ENCODE data around the gene IL3. TPM values are rescaled to one million over a fixed set of nuclear protein-coding genes. Genes with fewer than 3 reads are reported as not detected.

IL3 gene
- total and polyA plus RNA-seq, 9 of the 15 experiments (the other 6 are each of a cell fraction or from before 2014, with no cell fraction given): not detected

- FAIRE-seq (no peak), DNase-seq (ENCODE audit: extremely low read depth in 1 of 4, low spot score in 3 of 4) (no peak), ATAC-seq (no peak)
- H3K4me2 ChIP-seq (ENCODE audit: insufficient read depth, low read length): no peak overlapping the region
- no peaks in the 10 kb centered on the region for H4K20me1 ChIP-seq (replicated peaks; ENCODE audit: control insufficient read depth, insufficient read depth, low read length)
- in situ Hi-C loops (cut with MboI) (loop anchor here (5.0 to 25.0 kb wide), 4 partner anchors 109 to 429 kb away; no protein-coding TSS in a partner anchor), intact Hi-C loops (cut with micrococcal nuclease) (loop anchor here (5.0 to 10.0 kb wide), 2 partner anchors 169 to 317 kb away; no protein-coding TSS in a partner anchor)
- H3K9me1 ChIP-seq (ENCODE audit: control insufficient read depth, insufficient read depth, low read length): no peaks in the 10 kb centered on the region
- no peak overlapping the region for H3K27ac ChIP-seq (ENCODE audit: extremely low read depth, low read depth, low read length)
- ChIA-PET POLR2A (interaction anchor here (0.6 kb wide), 1 partner anchor 197 kb away, joined by 4 read pairs; no protein-coding TSS in a partner anchor), CTCF (ENCODE audit: low intra/inter-chr PET ratio) (no interaction called here)
- WGBS (ENCODE audit: insufficient coverage, low coverage, missing lambda C conversion rate): 79% methylated on average over 10 of the region's 13 CpGs
- H3K27me3 ChIP-seq (ENCODE audit: control insufficient read depth in 2 of 2, insufficient read depth in 2 of 2, low read length in 2 of 2): no peaks in the 10 kb centered on the region
- H3K9me3 ChIP-seq (replicated peaks; ENCODE audit: control insufficient read depth, insufficient read depth, low read depth, low read length): no peaks in the 10 kb centered on the region
- no peak overlapping the region for H2AFZ ChIP-seq (ENCODE audit: low read depth, low read length)
- peaks cover 27 to 45% of the 10 kb centered on the region in 2 experiments for H3K4me1 ChIP-seq (replicated peaks in 1 of 2; ENCODE audit: control insufficient read depth in 2 of 2, insufficient read depth in 2 of 2, low read length in 2 of 2)
- H3K9ac ChIP-seq (ENCODE audit: insufficient read depth in 1 of 2, low read depth in 2 of 2, low read length in 2 of 2): 0 out of 4 replicates have a peak overlapping the region, but pooled peaks of 1 of the 2 experiments have one; percentile 37
- no TSS peak for BruUV-seq (replicated peaks)
- TF ChIP-seq BHLHE40 (IDR thresholded peaks at IDR 0.05; ENCODE audit: low read length) (no peak), NCOA2 (IDR thresholded peaks at IDR 0.05; ENCODE audit: partially characterized antibody in 2 of 2) (no peak), DDX20 (tag; IDR thresholded peaks at IDR 0.05; ENCODE audit: low read depth) (no peak), NONO (IDR thresholded peaks at IDR 0.05; ENCODE audit: low read depth in 2 of 2, low read length in 1 of 2) (no peak)
- no peaks in the 10 kb centered on the region for H3K79me2 ChIP-seq (ENCODE audit: control insufficient read depth, insufficient read depth, low read length)
- no peak overlapping the region for H3K4me3 ChIP-seq
- no peaks in the 10 kb centered on the region for H3K36me3 ChIP-seq (ENCODE audit: control insufficient read depth, insufficient read depth, low read length)
Measured at GRCh38 chr5:132067941-132068808, 7.7 kb downstream of the IL3 start.

Measured in K562 (cell line).